ENCODE data around the gene SNX24. TPM values are rescaled to one million over a fixed set of nuclear protein-coding genes. Genes with fewer than 3 reads are reported as not detected.

The SNX24 gene
- total and polyA plus RNA-seq, 9 of the 15 experiments (the other 6 are each of a cell fraction or from before 2014, with no cell fraction given), result 5.3 to 10.1 (median 7.9) TPM

DNA sequence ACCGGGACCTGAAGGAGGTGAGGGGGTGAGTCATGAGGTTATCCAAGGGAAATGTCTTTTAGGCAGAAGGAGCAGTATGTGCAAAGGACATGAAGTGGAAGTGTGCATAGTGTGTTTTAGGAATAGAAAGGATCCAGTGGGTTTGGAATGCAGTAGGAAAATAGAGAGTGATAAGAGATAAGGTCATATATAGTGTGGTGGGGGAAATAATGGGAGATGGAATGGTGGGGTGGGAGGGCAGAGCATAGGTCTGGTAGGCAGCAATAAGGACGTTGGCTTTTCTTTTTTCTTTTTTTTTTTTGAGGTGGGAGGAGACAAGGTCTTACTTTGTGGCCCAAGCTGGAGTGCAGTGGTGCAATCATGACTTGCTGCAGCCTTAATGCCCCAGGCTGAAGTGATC is 17.8 kb downstream of the SNX24 start (continued):
- TF ChIP-seq CHD4 (IDR thresholded peaks at IDR 0.05; ENCODE audit: insufficient read depth, insufficient replicate concordance, low read depth, low read length, poor library complexity, severe bottlenecking) (no peak), L3MBTL2 (IDR thresholded peaks at IDR 0.05) (no peak), PTRF (tag; IDR thresholded peaks at IDR 0.05) (no peak), HNRNPLL (IDR thresholded peaks at IDR 0.05; ENCODE audit: low read depth, low read length, poor library complexity, severe bottlenecking) (no peak), CSDE1 (IDR thresholded peaks at IDR 0.05) (no peak), PHB2 (IDR thresholded peaks at IDR 0.05; ENCODE audit: low read depth) (peak; percentile 88), SNRNP70 (optimal IDR thresholded peaks at IDR 0.05; ENCODE audit: low read depth, low read length) (no peak), ZNF507 (tag; conservative IDR thresholded peaks at IDR 0.05) (no peak), FOXA3 (CRISPR knock-in tag; conservative IDR thresholded peaks at IDR 0.05 in 1 of 2, IDR thresholded peaks at IDR 0.05 in 1 of 2) (no peak), JUN (IDR thresholded peaks at IDR 0.05; ENCODE audit: borderline replicate concordance, low read depth, low read length) (no peak), JUN (CRISPR knock-in tag; IDR thresholded peaks at IDR 0.05; ENCODE audit: borderline replicate concordance) (no peak)
- TF ChIP-seq, protein P1, sequence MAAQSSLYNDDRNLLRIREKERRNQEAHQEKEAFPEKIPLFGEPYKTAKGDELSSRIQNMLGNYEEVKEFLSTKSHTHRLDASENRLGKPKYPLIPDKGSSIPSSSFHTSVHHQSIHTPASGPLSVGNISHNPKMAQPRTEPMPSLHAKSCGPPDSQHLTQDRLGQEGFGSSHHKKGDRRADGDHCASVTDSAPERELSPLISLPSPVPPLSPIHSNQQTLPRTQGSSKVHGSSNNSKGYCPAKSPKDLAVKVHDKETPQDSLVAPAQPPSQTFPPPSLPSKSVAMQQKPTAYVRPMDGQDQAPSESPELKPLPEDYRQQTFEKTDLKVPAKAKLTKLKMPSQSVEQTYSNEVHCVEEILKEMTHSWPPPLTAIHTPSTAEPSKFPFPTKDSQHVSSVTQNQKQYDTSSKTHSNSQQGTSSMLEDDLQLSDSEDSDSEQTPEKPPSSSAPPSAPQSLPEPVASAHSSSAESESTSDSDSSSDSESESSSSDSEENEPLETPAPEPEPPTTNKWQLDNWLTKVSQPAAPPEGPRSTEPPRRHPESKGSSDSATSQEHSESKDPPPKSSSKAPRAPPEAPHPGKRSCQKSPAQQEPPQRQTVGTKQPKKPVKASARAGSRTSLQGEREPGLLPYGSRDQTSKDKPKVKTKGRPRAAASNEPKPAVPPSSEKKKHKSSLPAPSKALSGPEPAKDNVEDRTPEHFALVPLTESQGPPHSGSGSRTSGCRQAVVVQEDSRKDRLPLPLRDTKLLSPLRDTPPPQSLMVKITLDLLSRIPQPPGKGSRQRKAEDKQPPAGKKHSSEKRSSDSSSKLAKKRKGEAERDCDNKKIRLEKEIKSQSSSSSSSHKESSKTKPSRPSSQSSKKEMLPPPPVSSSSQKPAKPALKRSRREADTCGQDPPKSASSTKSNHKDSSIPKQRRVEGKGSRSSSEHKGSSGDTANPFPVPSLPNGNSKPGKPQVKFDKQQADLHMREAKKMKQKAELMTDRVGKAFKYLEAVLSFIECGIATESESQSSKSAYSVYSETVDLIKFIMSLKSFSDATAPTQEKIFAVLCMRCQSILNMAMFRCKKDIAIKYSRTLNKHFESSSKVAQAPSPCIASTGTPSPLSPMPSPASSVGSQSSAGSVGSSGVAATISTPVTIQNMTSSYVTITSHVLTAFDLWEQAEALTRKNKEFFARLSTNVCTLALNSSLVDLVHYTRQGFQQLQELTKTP (IDR thresholded peaks at IDR 0.05; ENCODE audit: low read depth in 1 of 2, partially characterized antibody in 2 of 2), result peak in 1 of 2 experiments; percentile 71
- TF ChIP-seq, protein P2, sequence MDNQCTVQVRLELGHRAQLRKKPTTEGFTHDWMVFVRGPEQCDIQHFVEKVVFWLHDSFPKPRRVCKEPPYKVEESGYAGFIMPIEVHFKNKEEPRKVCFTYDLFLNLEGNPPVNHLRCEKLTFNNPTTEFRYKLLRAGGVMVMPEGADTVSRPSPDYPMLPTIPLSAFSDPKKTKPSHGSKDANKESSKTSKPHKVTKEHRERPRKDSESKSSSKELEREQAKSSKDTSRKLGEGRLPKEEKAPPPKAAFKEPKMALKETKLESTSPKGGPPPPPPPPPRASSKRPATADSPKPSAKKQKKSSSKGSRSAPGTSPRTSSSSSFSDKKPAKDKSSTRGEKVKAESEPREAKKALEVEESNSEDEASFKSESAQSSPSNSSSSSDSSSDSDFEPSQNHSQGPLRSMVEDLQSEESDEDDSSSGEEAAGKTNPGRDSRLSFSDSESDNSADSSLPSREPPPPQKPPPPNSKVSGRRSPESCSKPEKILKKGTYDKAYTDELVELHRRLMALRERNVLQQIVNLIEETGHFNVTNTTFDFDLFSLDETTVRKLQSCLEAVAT (IDR thresholded peaks at IDR 0.05), result peak; percentile 69 to 88
- TF ChIP-seq, protein P3, sequence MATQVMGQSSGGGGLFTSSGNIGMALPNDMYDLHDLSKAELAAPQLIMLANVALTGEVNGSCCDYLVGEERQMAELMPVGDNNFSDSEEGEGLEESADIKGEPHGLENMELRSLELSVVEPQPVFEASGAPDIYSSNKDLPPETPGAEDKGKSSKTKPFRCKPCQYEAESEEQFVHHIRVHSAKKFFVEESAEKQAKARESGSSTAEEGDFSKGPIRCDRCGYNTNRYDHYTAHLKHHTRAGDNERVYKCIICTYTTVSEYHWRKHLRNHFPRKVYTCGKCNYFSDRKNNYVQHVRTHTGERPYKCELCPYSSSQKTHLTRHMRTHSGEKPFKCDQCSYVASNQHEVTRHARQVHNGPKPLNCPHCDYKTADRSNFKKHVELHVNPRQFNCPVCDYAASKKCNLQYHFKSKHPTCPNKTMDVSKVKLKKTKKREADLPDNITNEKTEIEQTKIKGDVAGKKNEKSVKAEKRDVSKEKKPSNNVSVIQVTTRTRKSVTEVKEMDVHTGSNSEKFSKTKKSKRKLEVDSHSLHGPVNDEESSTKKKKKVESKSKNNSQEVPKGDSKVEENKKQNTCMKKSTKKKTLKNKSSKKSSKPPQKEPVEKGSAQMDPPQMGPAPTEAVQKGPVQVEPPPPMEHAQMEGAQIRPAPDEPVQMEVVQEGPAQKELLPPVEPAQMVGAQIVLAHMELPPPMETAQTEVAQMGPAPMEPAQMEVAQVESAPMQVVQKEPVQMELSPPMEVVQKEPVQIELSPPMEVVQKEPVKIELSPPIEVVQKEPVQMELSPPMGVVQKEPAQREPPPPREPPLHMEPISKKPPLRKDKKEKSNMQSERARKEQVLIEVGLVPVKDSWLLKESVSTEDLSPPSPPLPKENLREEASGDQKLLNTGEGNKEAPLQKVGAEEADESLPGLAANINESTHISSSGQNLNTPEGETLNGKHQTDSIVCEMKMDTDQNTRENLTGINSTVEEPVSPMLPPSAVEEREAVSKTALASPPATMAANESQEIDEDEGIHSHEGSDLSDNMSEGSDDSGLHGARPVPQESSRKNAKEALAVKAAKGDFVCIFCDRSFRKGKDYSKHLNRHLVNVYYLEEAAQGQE (IDR thresholded peaks at IDR 0.05; ENCODE audit: borderline replicate concordance), result no peak
- TF ChIP-seq, protein P3 (CRISPR knock-in tag; IDR thresholded peaks at IDR 0.05; ENCODE audit: low read depth), result no peak
